ACHN (cell line): Measurements from ENCODE around the gene ZFYVE28.
"Not testable (repeated sequence)": the region's sequence is repeated elsewhere in the genome, so short reads cannot be mapped to it uniquely, and the experiment has no call there.

Source experiments
- DNase-seq: peaks from one replicate; pipeline ENCODE4 v3.0.0-alpha.2; 2015
- in situ Hi-C: cut with HindIII; loops from 2 replicates; pipeline ENCODE4 v1.10.0; 2017; ENCODE audit warnings: low sequenced_read_pairs, low pct_ligation_motif_present, low pct_unique_long_range_greater_than_20kb

The ZFYVE28 gene

GRCh38 chr4:2417765-2418649 is at the start of gene ZFYVE28:
Gene ZFYVE28 (minus strand): TSS chr4:2418645. CDS start chr4:2418323, 322 bp downstream.
- in situ Hi-C loops: no loop called here
- DNase-seq: peak; percentile 16

- DNase-seq, in situ Hi-C loops: not testable (repeated sequence)
Observed at GRCh38 chr4:2465544-2465943, 47.1 kb upstream of the ZFYVE28 start.

- no peak for DNase-seq
- in situ Hi-C loops: no loop called here
Observed at GRCh38 chr4:2465032-2465431, 46.6 kb upstream of the ZFYVE28 start.

- no peak for DNase-seq
- in situ Hi-C loops: no loop called here
Observed at GRCh38 chr4:2462992-2463762, 44.7 kb upstream of the ZFYVE28 start.

DNA sequence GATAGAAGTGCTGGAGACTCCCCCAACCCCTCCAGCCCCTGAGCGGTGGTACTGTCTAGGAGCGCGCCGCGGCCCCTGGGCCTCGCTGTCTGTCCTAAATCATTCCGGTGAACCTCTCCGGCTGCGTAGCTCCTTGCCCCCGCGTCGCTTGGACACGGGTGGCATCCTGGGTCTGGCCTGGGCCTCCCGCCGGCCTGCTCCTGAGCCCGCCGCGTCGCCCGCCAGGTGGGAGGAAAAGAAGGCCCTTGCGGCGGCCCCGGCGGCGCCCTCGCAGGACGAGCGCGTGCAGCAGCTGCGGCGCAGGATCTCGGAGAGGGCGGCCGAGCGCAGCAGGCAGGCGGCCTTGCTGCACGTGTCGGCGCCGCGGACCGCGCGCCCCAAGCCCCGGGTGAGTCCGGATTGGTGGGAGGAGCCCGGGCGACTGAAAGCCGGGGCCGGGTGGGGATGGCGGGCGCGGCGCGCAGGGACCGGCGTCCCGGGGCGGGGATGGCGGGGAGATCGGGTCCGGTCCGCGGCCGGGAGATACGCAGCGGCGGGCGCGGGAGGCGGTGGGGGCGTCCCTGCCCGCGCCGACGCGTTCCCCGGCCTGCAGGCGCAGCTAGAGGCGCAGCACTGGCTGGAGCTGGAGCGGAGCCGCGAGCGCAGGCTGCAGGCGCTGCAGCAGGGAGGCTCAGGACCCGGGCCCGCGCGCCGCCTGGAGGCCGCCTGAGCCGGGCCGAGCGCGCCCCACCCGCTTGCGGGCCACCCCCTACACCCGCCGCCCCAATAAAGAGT is 44.0 kb upstream of the ZFYVE28 start:
- peak; percentile 64 for DNase-seq
- in situ Hi-C loops: no loop called here

GRCh38 chr4:2461246-2461960 is 43.0 kb upstream of the ZFYVE28 start:
- in situ Hi-C loops: no loop called here
- no peak for DNase-seq

DNA sequence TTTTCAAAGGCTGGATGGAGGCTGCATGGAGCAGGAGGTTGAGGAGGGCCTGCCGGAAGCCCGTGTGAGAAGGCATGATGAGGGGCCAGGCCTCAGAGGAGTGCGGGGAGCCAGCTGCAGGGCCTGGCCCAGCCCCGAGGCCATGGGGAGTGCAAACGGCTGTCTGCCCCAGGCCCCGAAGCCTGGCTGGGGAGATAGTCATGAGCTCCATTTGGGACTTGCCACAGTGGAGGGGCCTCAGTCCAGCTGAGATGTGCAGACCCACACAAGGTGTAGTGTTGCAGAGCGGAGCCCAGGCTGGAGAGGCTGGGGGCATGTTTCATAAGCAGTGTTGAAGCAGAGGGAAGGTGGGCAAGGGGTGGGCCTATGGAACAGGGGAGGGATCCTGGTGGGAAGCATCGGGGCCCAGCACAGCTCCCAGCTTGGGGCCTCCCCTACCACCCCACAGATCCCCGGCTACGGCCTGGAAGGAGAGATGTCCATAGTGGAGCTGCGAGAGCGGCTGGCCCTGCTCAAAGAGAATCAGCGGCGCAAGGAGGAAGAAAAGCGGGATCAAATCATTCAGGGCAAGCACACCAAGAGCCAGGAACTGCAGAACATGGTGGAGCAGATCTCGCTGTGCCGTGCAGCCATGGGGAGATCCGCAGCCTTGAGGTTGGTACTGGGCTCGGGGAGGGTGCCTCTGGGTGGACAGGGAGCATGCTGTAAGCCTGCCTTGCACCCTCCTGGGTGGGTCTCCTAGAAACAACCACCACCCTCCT is 41.3 kb upstream of the ZFYVE28 start:
- in situ Hi-C loops: no loop called here
- no peak for DNase-seq

- no peak for DNase-seq
- in situ Hi-C loops: no loop called here
Observed at GRCh38 chr4:2458546-2459491, 40.4 kb upstream of the ZFYVE28 start.

DNA sequence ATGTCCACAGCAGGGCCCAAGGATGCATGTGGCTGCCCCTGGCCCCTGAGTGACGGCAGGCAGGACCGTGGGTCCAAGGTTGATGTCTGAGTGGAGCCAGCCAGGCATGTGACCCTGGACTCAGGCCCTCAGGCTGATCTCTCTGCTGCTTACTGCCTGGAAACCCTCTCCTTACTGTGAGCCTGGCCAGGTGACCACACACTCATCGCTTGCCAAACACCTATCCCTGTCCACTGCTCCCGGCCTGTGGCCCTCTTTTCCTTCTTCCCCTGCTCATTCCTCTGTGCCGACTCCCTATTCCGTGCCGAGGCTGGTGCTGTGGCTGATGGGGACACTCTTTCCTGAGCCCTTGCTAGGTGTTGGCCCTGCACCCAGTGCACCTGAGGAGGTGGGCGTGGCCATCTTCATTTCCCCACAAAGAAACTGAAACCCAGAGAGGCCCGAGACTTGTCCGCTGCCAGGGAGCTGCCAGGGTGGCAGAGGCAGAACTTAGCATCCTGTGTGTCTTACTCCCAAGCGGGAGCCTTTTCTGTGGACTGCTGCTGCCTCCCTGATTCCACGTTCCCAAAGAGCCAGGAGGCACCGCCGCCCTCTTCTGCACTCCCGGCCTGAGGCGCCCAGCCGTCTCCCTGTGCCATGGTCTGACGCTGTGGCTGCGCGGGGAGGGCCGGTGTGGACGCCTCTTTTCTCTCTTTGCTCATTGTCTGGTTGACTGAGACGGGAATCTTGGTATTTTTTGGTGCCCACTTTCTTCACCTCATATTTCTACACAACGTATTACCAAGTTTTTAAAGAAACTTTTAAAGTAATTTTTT is 39.2 kb upstream of the ZFYVE28 start:
- no peak for DNase-seq
- in situ Hi-C loops: no loop called here

GRCh38 chr4:2451821-2452785 is 33.7 kb upstream of the ZFYVE28 start:
- no peak for DNase-seq
- in situ Hi-C loops: no loop called here

DNA sequence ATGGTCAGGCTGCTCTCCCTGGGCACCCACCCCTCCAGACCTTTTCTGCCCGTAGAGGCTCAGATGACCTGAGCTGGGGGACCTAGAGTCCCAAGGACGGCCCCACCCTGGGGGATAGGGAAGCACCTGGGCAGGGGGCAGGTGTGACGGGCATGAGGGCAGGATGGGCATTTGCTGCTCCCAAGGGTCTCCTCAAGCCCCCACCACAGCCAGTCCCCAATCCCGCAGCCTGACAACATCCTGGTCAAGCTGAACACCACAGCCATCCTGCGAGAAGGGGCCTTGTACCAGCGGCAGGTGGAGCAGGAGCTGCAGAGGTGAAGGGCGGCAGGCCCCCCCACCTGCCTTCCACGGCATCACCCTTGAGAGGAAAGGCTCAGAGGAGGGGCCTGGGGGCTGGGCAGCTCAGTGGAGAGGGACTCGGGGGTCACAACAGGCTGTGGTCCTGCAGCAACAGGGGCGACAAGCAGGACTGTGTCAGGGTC is 32.6 kb upstream of the ZFYVE28 start:
- no peak for DNase-seq

DNA sequence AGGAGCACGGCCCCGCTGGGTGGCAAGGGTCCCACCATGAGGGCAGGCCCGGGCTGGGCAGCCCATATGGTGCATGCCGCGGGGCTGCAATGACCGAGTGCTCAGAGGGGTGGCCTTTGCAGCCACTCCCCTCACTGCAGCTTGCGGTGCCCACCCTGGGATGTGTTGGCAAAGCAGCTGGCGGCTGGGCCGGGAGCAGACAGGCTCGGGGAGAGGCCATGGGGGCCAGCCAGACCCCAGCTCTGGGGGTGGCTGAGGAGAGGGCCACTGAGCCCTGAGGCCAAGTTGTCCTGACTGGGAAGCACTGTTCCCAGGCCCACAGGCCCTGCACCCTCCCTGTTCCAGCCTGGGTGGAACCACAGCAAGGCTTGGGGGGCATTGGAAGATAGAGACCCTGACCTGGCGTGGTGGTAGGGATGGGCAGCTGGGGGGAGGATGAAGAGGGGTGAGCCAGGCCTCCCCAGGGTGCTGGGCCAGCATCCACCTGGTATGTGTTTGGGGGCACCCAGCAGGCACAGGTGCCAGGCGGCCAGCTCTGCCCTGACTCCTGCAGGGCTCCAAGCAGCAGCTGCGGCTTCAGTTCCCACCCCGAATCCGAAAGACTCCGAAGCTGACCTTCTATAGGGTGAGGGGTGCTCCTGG is 32.1 kb upstream of the ZFYVE28 start:
- in situ Hi-C loops: no loop called here
- DNase-seq: no peak

More for the DNA sequence above, 32.6 kb upstream of the ZFYVE28 start:
- in situ Hi-C loops: no loop called here

DNA sequence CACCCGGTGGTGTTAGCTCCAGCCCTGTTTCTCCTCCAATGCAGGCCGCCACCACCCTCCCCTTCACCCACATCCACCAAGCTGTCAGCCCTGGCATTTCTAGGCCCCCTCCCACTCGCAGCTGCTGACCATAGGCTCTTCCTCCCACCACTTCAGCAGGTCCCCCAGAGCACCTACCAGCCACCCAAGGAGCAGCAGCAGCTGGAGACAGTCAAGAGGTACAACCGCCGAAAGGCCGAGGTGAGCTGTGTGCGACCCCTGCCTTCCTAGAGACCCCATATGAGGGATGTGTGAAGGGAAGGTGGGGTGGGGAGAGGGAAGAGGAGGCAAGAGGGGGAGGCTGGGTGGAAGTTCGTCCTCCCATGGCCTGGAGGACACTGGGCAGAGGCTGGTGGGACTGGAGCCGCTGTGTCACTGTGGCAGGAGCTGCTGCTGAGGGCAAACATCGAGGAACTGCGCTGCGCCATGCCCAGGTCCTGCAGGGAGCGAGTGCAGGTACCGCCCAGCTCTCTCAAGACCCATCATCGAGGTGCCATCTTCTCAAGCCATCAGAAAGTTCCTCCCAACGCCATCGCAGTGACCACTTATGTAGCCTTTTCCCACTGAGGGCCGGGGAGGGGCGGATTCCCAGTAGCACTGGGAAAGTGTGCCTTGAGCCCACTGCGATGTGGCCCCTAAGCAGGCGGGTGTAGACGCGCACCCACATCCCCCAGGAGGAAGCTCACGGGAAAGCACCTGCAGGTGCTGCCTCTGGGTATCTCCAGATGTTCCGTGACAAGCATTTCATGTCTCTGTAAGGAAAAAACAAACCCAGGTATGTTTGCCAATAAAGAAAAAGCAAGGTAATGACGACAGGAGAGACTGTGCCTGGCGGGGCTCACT is 31.3 kb upstream of the ZFYVE28 start:
- in situ Hi-C loops: no loop called here

More for the DNA sequence above, 31.3 kb upstream of the ZFYVE28 start:
- DNase-seq: no peak
